Erythroblast (primary cell): ENCODE measurements around the gene CAPN8.

Experiments used
- GATA1 ChIP-seq: IDR thresholded peaks from 2 replicates; pipeline ENCODE4 v1.6.1; 2011; ENCODE audit warnings: low read depth, mild to moderate bottlenecking, control low read depth, low read length, moderate library complexity
- POLR2A ChIP-seq: IDR thresholded peaks from 2 replicates; pipeline ENCODE4 v1.6.1; 2011; ENCODE audit warnings: mild to moderate bottlenecking, low read length

DNA sequence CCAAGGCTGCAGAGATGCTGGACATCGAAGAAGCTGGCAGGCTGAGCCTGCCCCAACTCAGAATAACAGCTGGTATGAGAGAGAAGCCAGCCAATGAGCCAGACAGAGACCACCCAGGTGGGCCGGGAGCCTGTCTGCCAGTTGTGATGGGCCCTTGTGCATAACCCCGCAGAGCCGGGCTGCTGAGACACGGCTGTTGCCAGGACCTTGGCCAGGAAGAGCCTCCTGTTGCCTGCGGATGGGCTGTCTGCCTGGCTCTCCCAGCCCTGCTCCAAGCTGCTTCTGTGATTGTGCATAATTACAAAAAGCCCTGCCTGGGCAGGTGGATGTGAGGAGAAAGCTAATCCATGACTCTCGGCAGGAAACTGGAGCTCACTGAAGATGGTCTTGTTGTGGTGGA is 126.5 kb downstream of the CAPN8 start:
- no peak for TF ChIP-seq POLR2A
- no peak for TF ChIP-seq GATA1
